Caco-2 (cell line): ENCODE results near the gene ARHGEF10L. TPM values are rescaled to one million over a fixed set of nuclear protein-coding genes. Genes with fewer than 3 reads are reported as not detected.

Source experiments
- BruUV-seq: library from RNA; stranded (reverse); fragments of 400-500 nt; replicated peaks from 2 replicates; lab custom pipeline; 2021; lab: Mats Ljungman, UMichigan
- CTCF ChIA-PET: fragments of 300-600 bp; sonication (Branson Sonifier 250); formaldehyde crosslinking; loops from one replicate; lab custom pipeline; 2022; ENCODE audit warnings: antibody characterized with exemption; lab: Charles Lee
- POLR2A ChIA-PET: fragments of 300-600 bp; sonication (Branson Sonifier 250); formaldehyde crosslinking; loops from one replicate; lab custom pipeline; 2022; ENCODE audit warnings: antibody characterized with exemption; lab: Charles Lee
- DNase-seq, 2 experiments: peaks; one replicate each; pipeline versions ENCODE4 v3.0.0 to v3.0.0-alpha.2; 2020 to 2022
- H3K27me3 ChIP-seq: replicated peaks from 2 replicates; pipeline ENCODE4 v1.6.0; 2011; ENCODE audit warnings: low read length; ENCODE audit not compliant: control insufficient read depth, insufficient read depth
- H3K36me3 ChIP-seq: 2 replicates; pipeline ENCODE4 v1.5.1; 2011; ENCODE audit warnings: low read length; ENCODE audit not compliant: control insufficient read depth, insufficient read depth
- H3K4me1 ChIP-seq: fragments of 250-450 bp; sonication (Bioruptor Pico); 2 replicates; pipeline ENCODE4 v1.5.1; 2020; ENCODE audit warnings: mild to moderate bottlenecking
- H3K4me3 ChIP-seq: 2 replicates; pipeline ENCODE4 v1.5.1; 2011; ENCODE audit warnings: low read depth, mild to moderate bottlenecking, control low read depth, low read length
- H3K9me3 ChIP-seq: fragments of 250-450 bp; sonication (Bioruptor Pico); 2 replicates; pipeline ENCODE4 v1.5.1; 2020; ENCODE audit warnings: mild to moderate bottlenecking, moderate library complexity
- H3K27ac Mint-ChIP-seq: one replicate; pipeline ENCODE4 v1.8.0; 2022; ENCODE audit warnings: mixed read lengths; ENCODE audit not compliant: unreplicated experiment
- H3K27me3 Mint-ChIP-seq: one replicate; pipeline ENCODE4 v1.8.0; 2022; ENCODE audit warnings: mixed read lengths; ENCODE audit not compliant: insufficient read depth, unreplicated experiment
- H3K36me3 Mint-ChIP-seq: one replicate; pipeline ENCODE4 v1.8.0; 2022; ENCODE audit warnings: mild to moderate bottlenecking, mixed read lengths; ENCODE audit not compliant: insufficient read depth, unreplicated experiment
- H3K4me1 Mint-ChIP-seq: one replicate; pipeline ENCODE4 v1.8.0; 2022; ENCODE audit warnings: low read depth, mixed read lengths; ENCODE audit not compliant: unreplicated experiment
- H3K4me3 Mint-ChIP-seq: one replicate; pipeline ENCODE4 v1.8.0; 2022; ENCODE audit warnings: mild to moderate bottlenecking, moderate library complexity, mixed read lengths; ENCODE audit not compliant: unreplicated experiment
- H3K9me3 Mint-ChIP-seq: one replicate; pipeline ENCODE4 v1.8.0; 2022; ENCODE audit warnings: mixed read lengths; ENCODE audit not compliant: unreplicated experiment
- CTCF ChIP-seq, 2 experiments: fragments of 200-600 bp in 1 of 2; IDR thresholded peaks; 1 replicate in 1 of 2; 2 replicates in 1 of 2; pipeline versions ENCODE4 v1.5.1 to v1.8.0; 2011 to 2022; ENCODE audit warnings: antibody characterized with exemption in 1 of 2, control low read depth in 1 of 2, inconsistent platforms in 1 of 2, low read depth in 1 of 2, low read length in 1 of 2, mild to moderate bottlenecking in 1 of 2, moderate library complexity in 1 of 2; ENCODE audit not compliant: insufficient read depth in 1 of 2, severe bottlenecking in 1 of 2, unreplicated experiment in 1 of 2
- intact Hi-C: fragments of 100-400 bp; cut with micrococcal nuclease; formaldehyde crosslinking; loops from one replicate; pipeline ENCODE4 v1.10.0; 2022; ENCODE audit not compliant: unreplicated experiment
- total RNA-seq: library from RNA; stranded (reverse); gene quantifications from 2 replicates; pipeline ENCODE4 v1.2.3, GENCODE V29; 2022

Gene ARHGEF10L
- total RNA-seq, 1 experiment from 2014 or later = 31.3 TPM

DNA sequence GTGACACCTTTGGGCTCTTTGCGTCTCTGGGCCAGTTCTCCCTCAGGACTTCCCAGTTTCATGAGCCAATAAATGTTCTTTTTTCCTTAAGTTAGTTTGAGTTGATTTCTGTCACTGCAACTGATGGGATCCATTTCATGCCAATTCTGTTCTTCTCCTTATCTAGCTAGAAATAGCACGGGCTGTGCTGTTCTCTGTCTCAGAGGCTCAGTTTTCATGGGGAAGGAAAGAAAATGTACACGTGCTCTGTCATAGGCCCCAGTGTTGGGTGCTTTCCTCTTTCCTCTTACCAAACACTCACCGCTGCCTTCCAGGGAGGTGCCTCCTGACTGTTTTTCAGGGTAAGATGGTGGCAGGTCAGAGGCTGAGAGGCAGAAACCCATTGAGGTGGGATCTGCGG is 172.4 kb downstream of the ARHGEF10L start:
- no peaks in the 10 kb centered on the region for H3K4me1 Mint-ChIP-seq
- Histone ChIP-seq H3K9me3 (no peaks in the 10 kb centered on the region), H3K4me3 (no peak overlapping the region), H3K36me3 (no peaks in the 10 kb centered on the region), H3K4me1 (no peaks in the 10 kb centered on the region), H3K27me3 (no peaks in the 10 kb centered on the region)
- peaks cover 2% of the 10 kb centered on the region for H3K27me3 Mint-ChIP-seq
- no peak for TF ChIP-seq CTCF (IDR thresholded peaks at IDR 0.05; ENCODE audit: insufficient read depth in 1 of 2, low read depth in 1 of 2, low read length in 1 of 2, severe bottlenecking in 1 of 2, unreplicated experiment in 1 of 2)
- no TSS peak for BruUV-seq
- no peak overlapping the region for H3K4me3 Mint-ChIP-seq
- DNase-seq = no peak
- ChIA-PET CTCF (no interaction called here), POLR2A (no interaction called here)
- intact Hi-C loops = no loop called here
- H3K36me3 Mint-ChIP-seq = no peaks in the 10 kb centered on the region
- H3K9me3 Mint-ChIP-seq = no peaks in the 10 kb centered on the region
- no peak overlapping the region for H3K27ac Mint-ChIP-seq

DNA sequence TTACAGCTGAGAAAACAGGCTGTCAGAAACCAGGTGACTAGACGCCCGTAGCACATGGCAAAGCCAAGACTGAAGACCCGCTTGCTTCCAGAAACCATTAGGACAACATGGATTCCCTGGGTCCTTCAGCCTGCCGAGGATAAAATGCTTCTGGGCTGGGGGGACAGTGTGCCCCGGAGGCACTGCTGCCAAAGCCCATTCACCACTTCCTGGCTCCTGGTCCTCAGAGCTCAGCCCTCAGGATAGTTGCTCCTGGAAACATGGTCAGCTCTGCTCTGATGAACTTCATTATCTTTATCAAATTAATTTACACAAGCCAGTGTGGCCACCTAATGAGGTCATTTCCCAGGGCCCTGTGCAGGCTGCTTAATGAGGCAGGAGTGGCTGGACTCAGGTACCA is 174.5 kb downstream of the ARHGEF10L start:
- Mint-ChIP-seq H3K4me1 (no peaks in the 10 kb centered on the region), H3K4me3 (no peak overlapping the region), H3K36me3 (no peaks in the 10 kb centered on the region), H3K9me3 (no peaks in the 10 kb centered on the region), H3K27me3 (peaks cover 2% of the 10 kb centered on the region), H3K27ac (no peak overlapping the region)
- no TSS peak for BruUV-seq
- DNase-seq = no peak
- Histone ChIP-seq H3K27me3 (no peaks in the 10 kb centered on the region), H3K36me3 (no peaks in the 10 kb centered on the region), H3K9me3 (no peaks in the 10 kb centered on the region), H3K4me3 (no peak overlapping the region), H3K4me1 (no peaks in the 10 kb centered on the region)
- CTCF ChIA-PET = no interaction called here
- POLR2A ChIA-PET = no interaction called here
- no peak for TF ChIP-seq CTCF (IDR thresholded peaks at IDR 0.05; ENCODE audit: insufficient read depth in 1 of 2, low read depth in 1 of 2, low read length in 1 of 2, severe bottlenecking in 1 of 2, unreplicated experiment in 1 of 2)
- intact Hi-C loops = no loop called here

DNA sequence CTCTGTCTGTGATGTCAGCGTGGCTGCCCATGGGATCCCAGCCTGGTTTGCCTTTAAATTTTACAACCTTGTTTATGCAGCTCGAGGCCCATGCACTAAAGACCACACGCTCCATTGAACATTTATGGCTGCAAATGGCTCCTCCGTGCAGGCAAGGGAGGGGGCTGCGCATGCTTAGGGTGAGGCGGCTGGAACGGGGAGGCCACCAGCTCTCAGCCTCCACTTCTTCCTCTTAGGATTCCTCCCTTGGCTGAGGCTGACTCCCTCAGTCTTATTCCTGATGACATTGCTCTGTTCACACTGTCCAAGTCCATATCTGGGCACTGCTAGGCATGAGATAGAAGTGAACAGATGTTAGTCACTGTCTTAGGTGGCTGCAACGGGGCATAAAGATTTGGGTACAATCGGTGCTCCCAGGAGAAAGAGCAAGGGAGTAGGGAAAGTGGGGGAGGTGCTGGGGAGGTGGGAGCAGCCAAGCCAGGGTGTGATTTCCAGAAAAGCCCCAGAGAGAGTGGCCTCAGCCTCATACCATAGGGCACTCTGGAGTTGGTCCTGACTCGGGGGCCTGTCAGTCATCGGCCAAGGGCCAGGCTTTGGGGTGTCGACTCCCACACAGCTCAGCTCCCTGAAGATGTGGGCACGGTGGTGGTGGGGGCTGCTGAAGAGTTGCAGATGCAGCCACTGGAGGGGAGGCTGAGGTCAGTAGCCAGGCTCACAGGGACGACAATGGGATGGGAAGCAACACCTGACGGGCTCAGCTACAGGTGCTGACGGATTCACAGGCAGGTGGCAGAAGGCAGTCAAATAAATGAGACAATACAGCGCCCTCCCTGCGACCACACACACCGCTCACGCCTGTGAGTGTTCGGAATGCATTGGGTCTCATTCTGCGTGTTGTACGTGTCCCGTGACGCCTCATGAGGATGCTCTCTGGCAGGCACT is 178.4 kb downstream of the ARHGEF10L start:
- no peaks in the 10 kb centered on the region for H3K9me3 Mint-ChIP-seq
- no peak for DNase-seq
- Histone ChIP-seq H3K4me3 (no peak overlapping the region), H3K36me3 (no peaks in the 10 kb centered on the region), H3K4me1 (no peaks in the 10 kb centered on the region), H3K27me3 (no peaks in the 10 kb centered on the region), H3K9me3 (no peaks in the 10 kb centered on the region)
- no peaks in the 10 kb centered on the region for H3K4me1 Mint-ChIP-seq
- TF ChIP-seq CTCF (IDR thresholded peaks at IDR 0.05; ENCODE audit: insufficient read depth in 1 of 2, low read depth in 1 of 2, low read length in 1 of 2, severe bottlenecking in 1 of 2, unreplicated experiment in 1 of 2) = no peak
- H3K27ac Mint-ChIP-seq = no peak overlapping the region
- no peak overlapping the region for H3K4me3 Mint-ChIP-seq
- no peaks in the 10 kb centered on the region for H3K36me3 Mint-ChIP-seq
- no TSS peak for BruUV-seq
- intact Hi-C loops = no loop called here
- H3K27me3 Mint-ChIP-seq = peaks cover 2% of the 10 kb centered on the region
- CTCF ChIA-PET = no interaction called here
- POLR2A ChIA-PET = no interaction called here
